GM23338 (cell line): Measurements from ENCODE around the gene BCO1. TPM values are rescaled to one million over a fixed set of nuclear protein-coding genes. Genes with fewer than 3 reads are reported as not detected.

Experiments used
- ATAC-seq: fragments of 200-7000 bp; cut with Tn5 transposase; 3 replicates; pipeline ENCODE4 v1.9.1; 2020
- DNase-seq: peaks from one replicate; pipeline ENCODE4 v3.0.0-alpha.2; 2015; ENCODE audit warnings: low spot score
- H2AFZ ChIP-seq: fragments of 200-600 bp; sonication (generic); 2 replicates; pipeline ENCODE4 v1.8.0; 2016; ENCODE audit warnings: antibody characterized with exemption, mild to moderate bottlenecking, moderate library complexity
- H3F3A ChIP-seq: fragments of 200-600 bp; sonication (generic); replicated peaks from 2 replicates; pipeline ENCODE4 v1.8.0; 2017; ENCODE audit warnings: antibody characterized with exemption, mixed run types, low read depth
- H3K27ac ChIP-seq: fragments of 200-600 bp; sonication (generic); 2 replicates; pipeline ENCODE4 v1.6.1; 2016; ENCODE audit warnings: low read depth
- H3K27me3 ChIP-seq: fragments of 200-600 bp; sonication (generic); 2 replicates; pipeline ENCODE4 v1.8.0; 2016; ENCODE audit warnings: mild to moderate bottlenecking, mixed run types, moderate library complexity; ENCODE audit not compliant: insufficient read depth
- H3K36me3 ChIP-seq: fragments of 200-600 bp; sonication (generic); 2 replicates; pipeline ENCODE4 v1.8.0; 2016; ENCODE audit warnings: mild to moderate bottlenecking; ENCODE audit not compliant: insufficient read depth
- H3K4me1 ChIP-seq: fragments of 200-600 bp; sonication (generic); 2 replicates; pipeline ENCODE4 v1.8.0; 2016; ENCODE audit warnings: mild to moderate bottlenecking, moderate library complexity; ENCODE audit not compliant: insufficient read depth
- H3K4me2 ChIP-seq: fragments of 200-600 bp; sonication (generic); 2 replicates; pipeline ENCODE4 v1.7.1; 2017; ENCODE audit warnings: mixed run types
- H3K4me3 ChIP-seq: fragments of 200-600 bp; sonication (generic); 2 replicates; pipeline ENCODE4 v1.6.1; 2016; ENCODE audit warnings: mixed run types
- H3K79me2 ChIP-seq: fragments of 200-600 bp; sonication (generic); replicated peaks from 2 replicates; pipeline ENCODE4 v1.8.0; 2017; ENCODE audit warnings: mild to moderate bottlenecking; ENCODE audit not compliant: insufficient read depth
- H3K9me2 ChIP-seq: fragments of 200-600 bp; sonication (generic); 2 replicates; pipeline ENCODE4 v1.8.0; 2017; ENCODE audit not compliant: insufficient read depth
- H4K20me1 ChIP-seq: fragments of 200-600 bp; sonication (generic); replicated peaks from 2 replicates; pipeline ENCODE4 v1.8.0; 2017; ENCODE audit warnings: mild to moderate bottlenecking; ENCODE audit not compliant: insufficient read depth
- H3K27ac Mint-ChIP-seq: 2 replicates; pipeline ENCODE4 v1.8.0; 2020; ENCODE audit warnings: inconsistent platforms, mild to moderate bottlenecking, moderate library complexity, mixed read lengths
- H3K27me3 Mint-ChIP-seq: 3 replicates; pipeline ENCODE4 v1.8.0; 2022; ENCODE audit warnings: low read depth, mild to moderate bottlenecking, moderate library complexity, mixed read lengths, inconsistent platforms; ENCODE audit not compliant: insufficient read depth, poor library complexity
- H3K36me3 Mint-ChIP-seq: 3 replicates; pipeline ENCODE4 v1.8.0; 2021; ENCODE audit warnings: low read depth, mild to moderate bottlenecking, inconsistent platforms, moderate library complexity, mixed read lengths
- H3K4me1 Mint-ChIP-seq: 3 replicates; pipeline ENCODE4 v1.8.0; 2020; ENCODE audit warnings: mild to moderate bottlenecking, inconsistent platforms, mixed read lengths
- H3K4me3 Mint-ChIP-seq: 3 replicates; pipeline ENCODE4 v1.8.0; 2021; ENCODE audit warnings: moderate library complexity, mild to moderate bottlenecking, inconsistent platforms, mixed read lengths
- H3K9me3 Mint-ChIP-seq: 3 replicates; pipeline ENCODE4 v1.8.0; 2020; ENCODE audit warnings: moderate library complexity, mild to moderate bottlenecking, inconsistent platforms, mixed read lengths
- EZH2phosphoT487 ChIP-seq: fragments of 200-600 bp; sonication (generic); IDR thresholded peaks from one replicate; pipeline ENCODE4 v1.8.1; 2018; ENCODE audit warnings: antibody characterized with exemption; ENCODE audit not compliant: unreplicated experiment
- JUNB ChIP-seq: IDR thresholded peaks from one replicate; pipeline ENCODE4 v1.6.1; 2016; ENCODE audit warnings: antibody characterized with exemption; ENCODE audit not compliant: unreplicated experiment
- STAT1 ChIP-seq: IDR thresholded peaks from one replicate; pipeline ENCODE4 v1.6.1; 2016; ENCODE audit warnings: antibody characterized with exemption; ENCODE audit not compliant: unreplicated experiment
- ZNF331 ChIP-seq: fragments of 250-450 bp; sonication (Bioruptor Pico); IDR thresholded peaks from 2 replicates; pipeline ENCODE4 v1.5.0; 2020; ENCODE audit warnings: low read depth, mild to moderate bottlenecking, moderate library complexity
- polyA plus RNA-seq: library from polyadenylated mRNA; unstranded; fragments of >200 nt; fragmentation: Nextera tagmentation; extraction: Ambion mirVana; gene quantifications from 2 replicates; pipeline ENCODE4 v1.2.1, GENCODE V29; 2016
- total RNA-seq: library from RNA; depleted of rRNA; stranded (reverse); fragments of >200 nt; shearing (Covaris generic); gene quantifications from 2 replicates; pipeline ENCODE4 v1.2.3, GENCODE V29; 2014
- TF ChIP-seq, protein P1 (sequence below): fragments of 250-450 bp; sonication (Bioruptor Pico); IDR thresholded peaks from 2 replicates; pipeline ENCODE4 v1.5.0; 2020; ENCODE audit warnings: mild to moderate bottlenecking, moderate library complexity
- TF ChIP-seq, protein P2 (sequence below), 2 experiments: fragments of 200-600 bp in 1 of 2; sonication (generic) in 1 of 2; conservative IDR thresholded peaks; 2 replicates each; pipeline versions ENCODE4 v1.5.1 to v1.6.1; 2016 to 2017; ENCODE audit warnings: antibody characterized with exemption in 2 of 2, low read depth in 2 of 2, mild to moderate bottlenecking in 2 of 2, moderate library complexity in 1 of 2

BCO1 gene
- total and polyA plus RNA-seq, 2 experiments from 2014 or later = 0.28 TPM; not detected in 1

DNA sequence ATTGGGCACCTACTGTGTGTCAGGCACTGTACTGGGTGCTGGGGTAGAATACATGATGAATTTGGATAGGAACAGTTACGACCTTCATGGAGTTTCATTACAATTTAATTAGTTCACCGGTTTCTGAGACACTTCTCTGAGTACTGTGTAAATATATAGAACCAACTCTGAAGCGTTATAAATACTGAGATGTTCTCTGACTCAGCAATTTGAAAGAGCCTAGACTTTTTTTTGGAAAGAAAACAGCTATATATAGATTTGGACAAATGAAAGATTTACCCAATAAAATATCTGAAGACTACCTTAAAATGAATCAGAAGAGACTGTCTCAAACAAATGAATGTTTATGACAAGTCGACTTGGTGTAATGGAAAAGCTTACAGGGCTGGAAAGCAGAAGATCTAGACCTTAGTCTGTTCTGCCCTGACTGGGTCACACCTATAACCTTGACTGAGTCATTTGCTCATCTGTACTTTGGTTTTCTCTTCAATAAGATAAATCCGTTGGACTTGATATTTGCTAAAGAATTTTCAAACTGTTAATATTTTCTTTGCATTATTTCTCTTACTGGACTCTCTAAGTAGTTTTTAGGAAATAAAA, 71.7 kb downstream of the BCO1 start (continued):
- TF ChIP-seq, protein P1, sequence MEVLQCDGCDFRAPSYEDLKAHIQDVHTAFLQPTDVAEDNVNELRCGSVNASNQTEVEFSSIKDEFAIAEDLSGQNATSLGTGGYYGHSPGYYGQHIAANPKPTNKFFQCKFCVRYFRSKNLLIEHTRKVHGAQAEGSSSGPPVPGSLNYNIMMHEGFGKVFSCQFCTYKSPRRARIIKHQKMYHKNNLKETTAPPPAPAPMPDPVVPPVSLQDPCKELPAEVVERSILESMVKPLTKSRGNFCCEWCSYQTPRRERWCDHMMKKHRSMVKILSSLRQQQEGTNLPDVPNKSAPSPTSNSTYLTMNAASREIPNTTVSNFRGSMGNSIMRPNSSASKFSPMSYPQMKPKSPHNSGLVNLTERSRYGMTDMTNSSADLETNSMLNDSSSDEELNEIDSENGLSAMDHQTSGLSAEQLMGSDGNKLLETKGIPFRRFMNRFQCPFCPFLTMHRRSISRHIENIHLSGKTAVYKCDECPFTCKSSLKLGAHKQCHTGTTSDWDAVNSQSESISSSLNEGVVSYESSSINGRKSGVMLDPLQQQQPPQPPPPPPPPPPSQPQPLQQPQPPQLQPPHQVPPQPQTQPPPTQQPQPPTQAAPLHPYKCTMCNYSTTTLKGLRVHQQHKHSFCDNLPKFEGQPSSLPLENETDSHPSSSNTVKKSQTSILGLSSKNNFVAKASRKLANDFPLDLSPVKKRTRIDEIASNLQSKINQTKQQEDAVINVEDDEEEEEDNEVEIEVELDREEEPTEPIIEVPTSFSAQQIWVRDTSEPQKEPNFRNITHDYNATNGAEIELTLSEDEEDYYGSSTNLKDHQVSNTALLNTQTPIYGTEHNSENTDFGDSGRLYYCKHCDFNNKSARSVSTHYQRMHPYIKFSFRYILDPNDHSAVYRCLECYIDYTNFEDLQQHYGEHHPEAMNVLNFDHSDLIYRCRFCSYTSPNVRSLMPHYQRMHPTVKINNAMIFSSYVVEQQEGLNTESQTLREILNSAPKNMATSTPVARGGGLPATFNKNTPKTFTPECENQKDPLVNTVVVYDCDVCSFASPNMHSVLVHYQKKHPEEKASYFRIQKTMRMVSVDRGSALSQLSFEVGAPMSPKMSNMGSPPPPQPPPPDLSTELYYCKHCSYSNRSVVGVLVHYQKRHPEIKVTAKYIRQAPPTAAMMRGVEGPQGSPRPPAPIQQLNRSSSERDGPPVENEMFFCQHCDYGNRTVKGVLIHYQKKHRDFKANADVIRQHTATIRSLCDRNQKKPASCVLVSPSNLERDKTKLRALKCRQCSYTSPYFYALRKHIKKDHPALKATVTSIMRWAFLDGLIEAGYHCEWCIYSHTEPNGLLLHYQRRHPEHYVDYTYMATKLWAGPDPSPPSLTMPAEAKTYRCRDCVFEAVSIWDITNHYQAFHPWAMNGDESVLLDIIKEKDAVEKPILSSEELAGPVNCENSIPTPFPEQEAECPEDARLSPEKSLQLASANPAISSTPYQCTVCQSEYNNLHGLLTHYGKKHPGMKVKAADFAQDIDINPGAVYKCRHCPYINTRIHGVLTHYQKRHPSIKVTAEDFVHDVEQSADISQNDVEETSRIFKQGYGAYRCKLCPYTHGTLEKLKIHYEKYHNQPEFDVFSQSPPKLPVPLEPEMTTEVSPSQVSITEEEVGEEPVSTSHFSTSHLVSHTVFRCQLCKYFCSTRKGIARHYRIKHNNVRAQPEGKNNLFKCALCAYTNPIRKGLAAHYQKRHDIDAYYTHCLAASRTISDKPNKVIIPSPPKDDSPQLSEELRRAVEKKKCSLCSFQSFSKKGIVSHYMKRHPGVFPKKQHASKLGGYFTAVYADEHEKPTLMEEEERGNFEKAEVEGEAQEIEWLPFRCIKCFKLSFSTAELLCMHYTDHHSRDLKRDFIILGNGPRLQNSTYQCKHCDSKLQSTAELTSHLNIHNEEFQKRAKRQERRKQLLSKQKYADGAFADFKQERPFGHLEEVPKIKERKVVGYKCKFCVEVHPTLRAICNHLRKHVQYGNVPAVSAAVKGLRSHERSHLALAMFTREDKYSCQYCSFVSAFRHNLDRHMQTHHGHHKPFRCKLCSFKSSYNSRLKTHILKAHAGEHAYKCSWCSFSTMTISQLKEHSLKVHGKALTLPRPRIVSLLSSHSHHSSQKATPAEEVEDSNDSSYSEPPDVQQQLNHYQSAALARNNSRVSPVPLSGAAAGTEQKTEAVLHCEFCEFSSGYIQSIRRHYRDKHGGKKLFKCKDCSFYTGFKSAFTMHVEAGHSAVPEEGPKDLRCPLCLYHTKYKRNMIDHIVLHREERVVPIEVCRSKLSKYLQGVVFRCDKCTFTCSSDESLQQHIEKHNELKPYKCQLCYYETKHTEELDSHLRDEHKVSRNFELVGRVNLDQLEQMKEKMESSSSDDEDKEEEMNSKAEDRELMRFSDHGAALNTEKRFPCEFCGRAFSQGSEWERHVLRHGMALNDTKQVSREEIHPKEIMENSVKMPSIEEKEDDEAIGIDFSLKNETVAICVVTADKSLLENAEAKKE (CRISPR knock-in tag) = no peak
- TF ChIP-seq STAT1 (no peak), EZH2phosphoT487 (no peak)
- TF ChIP-seq, protein P2, sequence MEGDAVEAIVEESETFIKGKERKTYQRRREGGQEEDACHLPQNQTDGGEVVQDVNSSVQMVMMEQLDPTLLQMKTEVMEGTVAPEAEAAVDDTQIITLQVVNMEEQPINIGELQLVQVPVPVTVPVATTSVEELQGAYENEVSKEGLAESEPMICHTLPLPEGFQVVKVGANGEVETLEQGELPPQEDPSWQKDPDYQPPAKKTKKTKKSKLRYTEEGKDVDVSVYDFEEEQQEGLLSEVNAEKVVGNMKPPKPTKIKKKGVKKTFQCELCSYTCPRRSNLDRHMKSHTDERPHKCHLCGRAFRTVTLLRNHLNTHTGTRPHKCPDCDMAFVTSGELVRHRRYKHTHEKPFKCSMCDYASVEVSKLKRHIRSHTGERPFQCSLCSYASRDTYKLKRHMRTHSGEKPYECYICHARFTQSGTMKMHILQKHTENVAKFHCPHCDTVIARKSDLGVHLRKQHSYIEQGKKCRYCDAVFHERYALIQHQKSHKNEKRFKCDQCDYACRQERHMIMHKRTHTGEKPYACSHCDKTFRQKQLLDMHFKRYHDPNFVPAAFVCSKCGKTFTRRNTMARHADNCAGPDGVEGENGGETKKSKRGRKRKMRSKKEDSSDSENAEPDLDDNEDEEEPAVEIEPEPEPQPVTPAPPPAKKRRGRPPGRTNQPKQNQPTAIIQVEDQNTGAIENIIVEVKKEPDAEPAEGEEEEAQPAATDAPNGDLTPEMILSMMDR (conservative IDR thresholded peaks at IDR 0.05; ENCODE audit: low read depth in 2 of 2) = no peak

DNA sequence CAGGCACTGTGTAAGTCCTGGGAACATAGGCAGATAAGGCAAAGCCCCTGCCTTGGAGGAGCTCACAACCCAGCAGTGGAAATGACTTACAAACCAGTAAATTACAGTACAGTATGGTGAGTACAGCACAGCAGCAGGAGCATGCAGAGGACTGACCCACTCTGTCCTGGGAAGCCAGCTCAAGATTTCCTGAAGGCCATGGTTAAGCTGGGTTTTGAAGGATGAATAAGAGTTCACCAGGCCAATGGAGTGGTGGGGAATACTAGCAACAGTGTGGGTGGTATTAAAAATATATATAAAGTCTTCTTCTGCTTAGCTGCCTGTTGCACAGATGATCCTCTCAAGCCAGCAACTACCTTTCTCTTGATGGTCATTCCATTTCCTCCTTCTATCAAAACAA, 73.3 kb downstream of the BCO1 start:
- Histone ChIP-seq H3K27ac (no peak overlapping the region), H4K20me1 (peaks cover 40% of the 10 kb centered on the region), H2AFZ (no peak overlapping the region), H3K4me3 (peak overlapping the region; percentile 16; the same call in 1 of the 2 replicates), H3K9me2 (no peaks in the 10 kb centered on the region), H3K27me3 (peaks cover 5% of the 10 kb centered on the region; the same call in 1 of the 2 replicates), H3K4me2 (peak overlapping the region; percentile 98), H3K36me3 (no peaks in the 10 kb centered on the region), H3F3A (no peaks in the 10 kb centered on the region), H3K4me1 (peaks cover 25% of the 10 kb centered on the region), H3K79me2 (peaks cover 71% of the 10 kb centered on the region)
- ATAC-seq (no peak), DNase-seq (no peak)
- TF ChIP-seq, protein P1 (CRISPR knock-in tag) = no peak
- TF ChIP-seq JUNB = no peak
- TF ChIP-seq ZNF331 (CRISPR knock-in tag) = no peak
- Mint-ChIP-seq H3K27me3 (peaks cover 15% of the 10 kb centered on the region), H3K27ac (peak overlapping the region; percentile 76), H3K9me3 (no peaks in the 10 kb centered on the region; the same call in 2 of the 3 replicates), H3K36me3 (peaks cover 14% of the 10 kb centered on the region), H3K4me1 (peaks cover 30% of the 10 kb centered on the region), H3K4me3 (peak overlapping the region; percentile 11; the same call in 1 of the 3 replicates)
